Heart left ventricle (tissue), 13 donors: ENCODE results near the gene PSMD3.

Experiments
- POLR2A ChIP-seq, 2 donors: fragments of 450-650 bp; IDR thresholded peaks; one replicate each; pipeline ENCODE4 v1.6.1; 2017; ENCODE audit warnings: antibody characterized with exemption in 2 of 2, mild to moderate bottlenecking in 2 of 2, moderate library complexity in 2 of 2
- TF ChIP-seq, protein P1 (sequence below), 12 donors: fragments of 200-600 bp; sonication (generic) in 4 of 12; IDR thresholded peaks; one replicate each; pipeline versions ENCODE4 v1.5.0 to v1.8.0; 2018 to 2022; ENCODE audit warnings: antibody characterized with exemption in 12 of 12, mild to moderate bottlenecking in 5 of 12
- donor health status: ischemic (EF 13 %, LVEDD 7.1; RV severe dilation, severe dysfunction).
- donor health status: DM: no; HTN: yes; CAD: no.
- donor health status: DM: no; HTN: no; CAD: no.
- donor health status: ischemic (EF 25% LVEDD 6.9; RV normal size, moderate dysfunction).
- donor health status: ischemic (EF 25% LVEDD 5.7; RV mildly dilated, moderate dysfunction).
- donor health status: ischemic (EF 35%, LVEDD 5.7; RV mildly dilated, moderate dysfunction).
- donor health status: nonischemic (EF 11% LVEDD 7.7; RV severe dilation, severe dysfunction).
- donor health status: DM: yes; HTN: yes; CAD: no.
- donor health status: PGD.
- donor health status: ischemic (EF 29% LVEDD 5.4; RV normal size, mild dysfunction).
- donor health status: nonischemic (EF 23%, LVEDD 6.1; RV moderate dilation, normal function).

DNA sequence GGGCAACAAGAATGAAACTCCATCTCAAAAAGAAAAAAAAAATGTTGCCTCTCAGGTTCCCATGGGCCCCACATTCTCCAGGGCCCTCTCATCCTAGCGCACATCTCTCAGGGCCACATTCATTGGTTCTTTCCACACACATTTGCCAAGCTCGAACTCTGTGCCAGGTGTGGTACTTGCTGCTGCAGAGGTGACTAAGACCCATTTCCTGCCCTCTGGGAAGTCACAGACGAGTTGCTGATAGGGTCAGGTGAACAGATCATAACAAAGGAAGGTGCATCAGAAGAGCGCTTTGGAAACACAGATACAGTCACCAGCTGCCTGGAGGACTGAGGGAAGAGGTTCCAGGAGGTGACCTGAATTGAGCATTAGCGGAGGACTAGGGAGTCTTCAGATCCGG is 16.8 kb upstream of the PSMD3 start:
- TF ChIP-seq, protein P1, sequence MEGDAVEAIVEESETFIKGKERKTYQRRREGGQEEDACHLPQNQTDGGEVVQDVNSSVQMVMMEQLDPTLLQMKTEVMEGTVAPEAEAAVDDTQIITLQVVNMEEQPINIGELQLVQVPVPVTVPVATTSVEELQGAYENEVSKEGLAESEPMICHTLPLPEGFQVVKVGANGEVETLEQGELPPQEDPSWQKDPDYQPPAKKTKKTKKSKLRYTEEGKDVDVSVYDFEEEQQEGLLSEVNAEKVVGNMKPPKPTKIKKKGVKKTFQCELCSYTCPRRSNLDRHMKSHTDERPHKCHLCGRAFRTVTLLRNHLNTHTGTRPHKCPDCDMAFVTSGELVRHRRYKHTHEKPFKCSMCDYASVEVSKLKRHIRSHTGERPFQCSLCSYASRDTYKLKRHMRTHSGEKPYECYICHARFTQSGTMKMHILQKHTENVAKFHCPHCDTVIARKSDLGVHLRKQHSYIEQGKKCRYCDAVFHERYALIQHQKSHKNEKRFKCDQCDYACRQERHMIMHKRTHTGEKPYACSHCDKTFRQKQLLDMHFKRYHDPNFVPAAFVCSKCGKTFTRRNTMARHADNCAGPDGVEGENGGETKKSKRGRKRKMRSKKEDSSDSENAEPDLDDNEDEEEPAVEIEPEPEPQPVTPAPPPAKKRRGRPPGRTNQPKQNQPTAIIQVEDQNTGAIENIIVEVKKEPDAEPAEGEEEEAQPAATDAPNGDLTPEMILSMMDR (IDR thresholded peaks at IDR 0.05), result no peak
- no peak for TF ChIP-seq POLR2A (IDR thresholded peaks at IDR 0.05)
